Measurements from ENCODE around the gene STUM. TPM values are rescaled to one million over a fixed set of nuclear protein-coding genes. Genes with fewer than 3 reads are reported as not detected.

Gene STUM
- total and polyA plus RNA-seq, 2 experiments from 2014 or later = 0.23 to 1.3 TPM

DNA sequence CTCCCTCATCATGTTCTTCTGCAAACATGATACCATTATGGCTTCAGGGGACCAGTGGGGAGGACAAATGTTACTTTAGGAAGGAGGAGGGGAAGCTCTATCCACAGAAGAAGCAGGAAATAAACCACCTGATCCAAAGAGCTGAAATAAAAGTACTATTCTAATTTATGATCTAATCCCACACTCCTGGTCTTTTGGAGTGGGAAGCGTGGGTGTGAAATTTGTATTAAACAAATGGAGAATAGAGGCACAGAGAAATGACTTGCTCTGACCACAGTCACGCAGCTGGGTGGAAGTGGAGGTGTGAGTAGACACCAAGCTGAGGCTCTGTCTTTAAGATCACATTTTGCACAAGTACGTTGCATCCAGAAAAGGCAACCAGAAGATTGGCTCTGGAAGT lies 14.5 kb upstream of the STUM start (continued):
- TF ChIP-seq, protein P1, sequence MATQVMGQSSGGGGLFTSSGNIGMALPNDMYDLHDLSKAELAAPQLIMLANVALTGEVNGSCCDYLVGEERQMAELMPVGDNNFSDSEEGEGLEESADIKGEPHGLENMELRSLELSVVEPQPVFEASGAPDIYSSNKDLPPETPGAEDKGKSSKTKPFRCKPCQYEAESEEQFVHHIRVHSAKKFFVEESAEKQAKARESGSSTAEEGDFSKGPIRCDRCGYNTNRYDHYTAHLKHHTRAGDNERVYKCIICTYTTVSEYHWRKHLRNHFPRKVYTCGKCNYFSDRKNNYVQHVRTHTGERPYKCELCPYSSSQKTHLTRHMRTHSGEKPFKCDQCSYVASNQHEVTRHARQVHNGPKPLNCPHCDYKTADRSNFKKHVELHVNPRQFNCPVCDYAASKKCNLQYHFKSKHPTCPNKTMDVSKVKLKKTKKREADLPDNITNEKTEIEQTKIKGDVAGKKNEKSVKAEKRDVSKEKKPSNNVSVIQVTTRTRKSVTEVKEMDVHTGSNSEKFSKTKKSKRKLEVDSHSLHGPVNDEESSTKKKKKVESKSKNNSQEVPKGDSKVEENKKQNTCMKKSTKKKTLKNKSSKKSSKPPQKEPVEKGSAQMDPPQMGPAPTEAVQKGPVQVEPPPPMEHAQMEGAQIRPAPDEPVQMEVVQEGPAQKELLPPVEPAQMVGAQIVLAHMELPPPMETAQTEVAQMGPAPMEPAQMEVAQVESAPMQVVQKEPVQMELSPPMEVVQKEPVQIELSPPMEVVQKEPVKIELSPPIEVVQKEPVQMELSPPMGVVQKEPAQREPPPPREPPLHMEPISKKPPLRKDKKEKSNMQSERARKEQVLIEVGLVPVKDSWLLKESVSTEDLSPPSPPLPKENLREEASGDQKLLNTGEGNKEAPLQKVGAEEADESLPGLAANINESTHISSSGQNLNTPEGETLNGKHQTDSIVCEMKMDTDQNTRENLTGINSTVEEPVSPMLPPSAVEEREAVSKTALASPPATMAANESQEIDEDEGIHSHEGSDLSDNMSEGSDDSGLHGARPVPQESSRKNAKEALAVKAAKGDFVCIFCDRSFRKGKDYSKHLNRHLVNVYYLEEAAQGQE (IDR thresholded peaks at IDR 0.05; ENCODE audit: unreplicated experiment) = no peak
- no peak for TF ChIP-seq CREB1 (CRISPR knock-in tag; IDR thresholded peaks at IDR 0.05; ENCODE audit: low read depth)

DNA sequence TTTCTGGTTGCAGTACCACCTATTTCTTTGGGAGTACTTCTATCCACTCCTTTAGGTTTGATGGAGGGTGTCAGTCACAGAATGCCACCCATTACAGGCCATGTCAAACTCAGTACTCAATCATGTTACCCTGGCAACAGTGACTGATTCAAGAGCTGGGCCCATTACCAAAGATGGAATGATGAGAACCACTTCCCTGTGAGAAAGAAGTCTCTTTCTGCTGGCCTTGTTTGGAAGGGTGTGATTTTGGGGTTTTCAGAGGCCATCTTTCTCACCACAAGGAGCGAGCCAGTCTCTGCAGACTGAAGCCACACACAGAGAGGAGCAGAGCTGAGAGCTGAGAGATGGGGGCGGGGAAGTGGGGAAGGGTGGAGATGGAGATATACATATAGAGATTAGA lies 13.9 kb upstream of the STUM start:
- H3K9me3 Mint-ChIP-seq = no peaks in the 10 kb centered on the region
- H3K27ac ChIP-seq (ENCODE audit: low read depth) = no peak overlapping the region
- H3K36me3 ChIP-seq (ENCODE audit: insufficient read depth) = no peaks in the 10 kb centered on the region
- H3K27ac Mint-ChIP-seq = no peak overlapping the region
- no peak overlapping the region for H3K4me3 Mint-ChIP-seq
- no peaks in the 10 kb centered on the region for H4K20me1 ChIP-seq (replicated peaks; ENCODE audit: insufficient read depth)
- H3K36me3 Mint-ChIP-seq (ENCODE audit: low read depth) = no peaks in the 10 kb centered on the region
- peaks cover 2% of the 10 kb centered on the region for H3K27me3 Mint-ChIP-seq (ENCODE audit: insufficient read depth, low read depth, poor library complexity)
- ATAC-seq (no peak), DNase-seq (ENCODE audit: low spot score) (no peak)
- H3K4me1 ChIP-seq (ENCODE audit: insufficient read depth) = peaks cover 7% of the 10 kb centered on the region
- no peaks in the 10 kb centered on the region for H3K27me3 ChIP-seq (ENCODE audit: insufficient read depth)
- no peaks in the 10 kb centered on the region for H3K79me2 ChIP-seq (replicated peaks; ENCODE audit: insufficient read depth)
- no peak overlapping the region for H3K4me3 ChIP-seq
- peaks cover 17% of the 10 kb centered on the region for H3K4me1 Mint-ChIP-seq
- H3K4me2 ChIP-seq = no peak overlapping the region
- H3K9me2 ChIP-seq (ENCODE audit: insufficient read depth) = no peaks in the 10 kb centered on the region
- no peak overlapping the region for H2AFZ ChIP-seq
- no peaks in the 10 kb centered on the region for H3F3A ChIP-seq (replicated peaks; ENCODE audit: low read depth)
- TF ChIP-seq, protein P2, sequence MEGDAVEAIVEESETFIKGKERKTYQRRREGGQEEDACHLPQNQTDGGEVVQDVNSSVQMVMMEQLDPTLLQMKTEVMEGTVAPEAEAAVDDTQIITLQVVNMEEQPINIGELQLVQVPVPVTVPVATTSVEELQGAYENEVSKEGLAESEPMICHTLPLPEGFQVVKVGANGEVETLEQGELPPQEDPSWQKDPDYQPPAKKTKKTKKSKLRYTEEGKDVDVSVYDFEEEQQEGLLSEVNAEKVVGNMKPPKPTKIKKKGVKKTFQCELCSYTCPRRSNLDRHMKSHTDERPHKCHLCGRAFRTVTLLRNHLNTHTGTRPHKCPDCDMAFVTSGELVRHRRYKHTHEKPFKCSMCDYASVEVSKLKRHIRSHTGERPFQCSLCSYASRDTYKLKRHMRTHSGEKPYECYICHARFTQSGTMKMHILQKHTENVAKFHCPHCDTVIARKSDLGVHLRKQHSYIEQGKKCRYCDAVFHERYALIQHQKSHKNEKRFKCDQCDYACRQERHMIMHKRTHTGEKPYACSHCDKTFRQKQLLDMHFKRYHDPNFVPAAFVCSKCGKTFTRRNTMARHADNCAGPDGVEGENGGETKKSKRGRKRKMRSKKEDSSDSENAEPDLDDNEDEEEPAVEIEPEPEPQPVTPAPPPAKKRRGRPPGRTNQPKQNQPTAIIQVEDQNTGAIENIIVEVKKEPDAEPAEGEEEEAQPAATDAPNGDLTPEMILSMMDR (conservative IDR thresholded peaks at IDR 0.05; ENCODE audit: low read depth in 2 of 2) = no peak
- TF ChIP-seq, protein P1 (IDR thresholded peaks at IDR 0.05; ENCODE audit: unreplicated experiment) = no peak
- TF ChIP-seq STAT1 (IDR thresholded peaks at IDR 0.05; ENCODE audit: unreplicated experiment) (no peak), EZH2 (IDR thresholded peaks at IDR 0.05; ENCODE audit: low read depth, unreplicated experiment) (no peak), CREB1 (CRISPR knock-in tag; IDR thresholded peaks at IDR 0.05; ENCODE audit: low read depth) (no peak), JUNB (IDR thresholded peaks at IDR 0.05; ENCODE audit: unreplicated experiment) (no peak)
- TF ChIP-seq, protein P3, sequence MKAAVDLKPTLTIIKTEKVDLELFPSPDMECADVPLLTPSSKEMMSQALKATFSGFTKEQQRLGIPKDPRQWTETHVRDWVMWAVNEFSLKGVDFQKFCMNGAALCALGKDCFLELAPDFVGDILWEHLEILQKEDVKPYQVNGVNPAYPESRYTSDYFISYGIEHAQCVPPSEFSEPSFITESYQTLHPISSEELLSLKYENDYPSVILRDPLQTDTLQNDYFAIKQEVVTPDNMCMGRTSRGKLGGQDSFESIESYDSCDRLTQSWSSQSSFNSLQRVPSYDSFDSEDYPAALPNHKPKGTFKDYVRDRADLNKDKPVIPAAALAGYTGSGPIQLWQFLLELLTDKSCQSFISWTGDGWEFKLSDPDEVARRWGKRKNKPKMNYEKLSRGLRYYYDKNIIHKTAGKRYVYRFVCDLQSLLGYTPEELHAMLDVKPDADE (IDR thresholded peaks at IDR 0.05) = no peak
- TF ChIP-seq, protein P4, sequence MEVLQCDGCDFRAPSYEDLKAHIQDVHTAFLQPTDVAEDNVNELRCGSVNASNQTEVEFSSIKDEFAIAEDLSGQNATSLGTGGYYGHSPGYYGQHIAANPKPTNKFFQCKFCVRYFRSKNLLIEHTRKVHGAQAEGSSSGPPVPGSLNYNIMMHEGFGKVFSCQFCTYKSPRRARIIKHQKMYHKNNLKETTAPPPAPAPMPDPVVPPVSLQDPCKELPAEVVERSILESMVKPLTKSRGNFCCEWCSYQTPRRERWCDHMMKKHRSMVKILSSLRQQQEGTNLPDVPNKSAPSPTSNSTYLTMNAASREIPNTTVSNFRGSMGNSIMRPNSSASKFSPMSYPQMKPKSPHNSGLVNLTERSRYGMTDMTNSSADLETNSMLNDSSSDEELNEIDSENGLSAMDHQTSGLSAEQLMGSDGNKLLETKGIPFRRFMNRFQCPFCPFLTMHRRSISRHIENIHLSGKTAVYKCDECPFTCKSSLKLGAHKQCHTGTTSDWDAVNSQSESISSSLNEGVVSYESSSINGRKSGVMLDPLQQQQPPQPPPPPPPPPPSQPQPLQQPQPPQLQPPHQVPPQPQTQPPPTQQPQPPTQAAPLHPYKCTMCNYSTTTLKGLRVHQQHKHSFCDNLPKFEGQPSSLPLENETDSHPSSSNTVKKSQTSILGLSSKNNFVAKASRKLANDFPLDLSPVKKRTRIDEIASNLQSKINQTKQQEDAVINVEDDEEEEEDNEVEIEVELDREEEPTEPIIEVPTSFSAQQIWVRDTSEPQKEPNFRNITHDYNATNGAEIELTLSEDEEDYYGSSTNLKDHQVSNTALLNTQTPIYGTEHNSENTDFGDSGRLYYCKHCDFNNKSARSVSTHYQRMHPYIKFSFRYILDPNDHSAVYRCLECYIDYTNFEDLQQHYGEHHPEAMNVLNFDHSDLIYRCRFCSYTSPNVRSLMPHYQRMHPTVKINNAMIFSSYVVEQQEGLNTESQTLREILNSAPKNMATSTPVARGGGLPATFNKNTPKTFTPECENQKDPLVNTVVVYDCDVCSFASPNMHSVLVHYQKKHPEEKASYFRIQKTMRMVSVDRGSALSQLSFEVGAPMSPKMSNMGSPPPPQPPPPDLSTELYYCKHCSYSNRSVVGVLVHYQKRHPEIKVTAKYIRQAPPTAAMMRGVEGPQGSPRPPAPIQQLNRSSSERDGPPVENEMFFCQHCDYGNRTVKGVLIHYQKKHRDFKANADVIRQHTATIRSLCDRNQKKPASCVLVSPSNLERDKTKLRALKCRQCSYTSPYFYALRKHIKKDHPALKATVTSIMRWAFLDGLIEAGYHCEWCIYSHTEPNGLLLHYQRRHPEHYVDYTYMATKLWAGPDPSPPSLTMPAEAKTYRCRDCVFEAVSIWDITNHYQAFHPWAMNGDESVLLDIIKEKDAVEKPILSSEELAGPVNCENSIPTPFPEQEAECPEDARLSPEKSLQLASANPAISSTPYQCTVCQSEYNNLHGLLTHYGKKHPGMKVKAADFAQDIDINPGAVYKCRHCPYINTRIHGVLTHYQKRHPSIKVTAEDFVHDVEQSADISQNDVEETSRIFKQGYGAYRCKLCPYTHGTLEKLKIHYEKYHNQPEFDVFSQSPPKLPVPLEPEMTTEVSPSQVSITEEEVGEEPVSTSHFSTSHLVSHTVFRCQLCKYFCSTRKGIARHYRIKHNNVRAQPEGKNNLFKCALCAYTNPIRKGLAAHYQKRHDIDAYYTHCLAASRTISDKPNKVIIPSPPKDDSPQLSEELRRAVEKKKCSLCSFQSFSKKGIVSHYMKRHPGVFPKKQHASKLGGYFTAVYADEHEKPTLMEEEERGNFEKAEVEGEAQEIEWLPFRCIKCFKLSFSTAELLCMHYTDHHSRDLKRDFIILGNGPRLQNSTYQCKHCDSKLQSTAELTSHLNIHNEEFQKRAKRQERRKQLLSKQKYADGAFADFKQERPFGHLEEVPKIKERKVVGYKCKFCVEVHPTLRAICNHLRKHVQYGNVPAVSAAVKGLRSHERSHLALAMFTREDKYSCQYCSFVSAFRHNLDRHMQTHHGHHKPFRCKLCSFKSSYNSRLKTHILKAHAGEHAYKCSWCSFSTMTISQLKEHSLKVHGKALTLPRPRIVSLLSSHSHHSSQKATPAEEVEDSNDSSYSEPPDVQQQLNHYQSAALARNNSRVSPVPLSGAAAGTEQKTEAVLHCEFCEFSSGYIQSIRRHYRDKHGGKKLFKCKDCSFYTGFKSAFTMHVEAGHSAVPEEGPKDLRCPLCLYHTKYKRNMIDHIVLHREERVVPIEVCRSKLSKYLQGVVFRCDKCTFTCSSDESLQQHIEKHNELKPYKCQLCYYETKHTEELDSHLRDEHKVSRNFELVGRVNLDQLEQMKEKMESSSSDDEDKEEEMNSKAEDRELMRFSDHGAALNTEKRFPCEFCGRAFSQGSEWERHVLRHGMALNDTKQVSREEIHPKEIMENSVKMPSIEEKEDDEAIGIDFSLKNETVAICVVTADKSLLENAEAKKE (CRISPR knock-in tag; IDR thresholded peaks at IDR 0.05) = no peak
